Measurements from ENCODE around the gene SLAMF6. TPM values are rescaled to one million over a fixed set of nuclear protein-coding genes. Genes with fewer than 3 reads are reported as not detected.

The SLAMF6 gene
- total RNA-seq, 1 experiment from 2014 or later = not detected

DNA sequence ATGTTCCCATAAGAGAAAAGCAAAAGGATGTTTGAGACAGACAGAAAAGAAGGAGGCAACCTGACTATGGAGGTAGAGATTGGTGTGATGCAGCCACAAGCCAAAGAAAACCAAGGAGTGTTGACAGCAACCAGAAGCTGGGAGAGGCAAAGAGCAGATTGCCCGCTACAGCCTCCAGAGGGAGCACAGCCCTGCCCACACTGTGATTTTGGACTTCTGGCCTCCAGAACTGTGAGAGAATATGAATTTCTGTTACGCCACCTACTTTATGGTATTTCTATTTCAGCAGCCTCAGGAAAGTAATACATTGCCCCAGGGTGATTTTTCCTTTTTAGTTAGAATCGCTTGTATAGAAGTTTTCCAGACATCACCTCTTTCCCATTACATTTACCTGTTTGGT lies 28.4 kb downstream of the SLAMF6 start:
- peak; percentile 52 for DNase-seq
- BruUV-seq (replicated peaks) = no TSS peak
- CTCF ChIA-PET = interaction anchor here (0.6 kb wide), 1 partner anchor 66 kb away, joined by 3 read pairs; no protein-coding TSS in a partner anchor
- no peaks in the 10 kb centered on the region for H3K4me1 Mint-ChIP-seq (ENCODE audit: low read depth, unreplicated experiment)
- H3K27ac Mint-ChIP-seq (ENCODE audit: unreplicated experiment) = no peak overlapping the region
- TF ChIP-seq, protein P1, sequence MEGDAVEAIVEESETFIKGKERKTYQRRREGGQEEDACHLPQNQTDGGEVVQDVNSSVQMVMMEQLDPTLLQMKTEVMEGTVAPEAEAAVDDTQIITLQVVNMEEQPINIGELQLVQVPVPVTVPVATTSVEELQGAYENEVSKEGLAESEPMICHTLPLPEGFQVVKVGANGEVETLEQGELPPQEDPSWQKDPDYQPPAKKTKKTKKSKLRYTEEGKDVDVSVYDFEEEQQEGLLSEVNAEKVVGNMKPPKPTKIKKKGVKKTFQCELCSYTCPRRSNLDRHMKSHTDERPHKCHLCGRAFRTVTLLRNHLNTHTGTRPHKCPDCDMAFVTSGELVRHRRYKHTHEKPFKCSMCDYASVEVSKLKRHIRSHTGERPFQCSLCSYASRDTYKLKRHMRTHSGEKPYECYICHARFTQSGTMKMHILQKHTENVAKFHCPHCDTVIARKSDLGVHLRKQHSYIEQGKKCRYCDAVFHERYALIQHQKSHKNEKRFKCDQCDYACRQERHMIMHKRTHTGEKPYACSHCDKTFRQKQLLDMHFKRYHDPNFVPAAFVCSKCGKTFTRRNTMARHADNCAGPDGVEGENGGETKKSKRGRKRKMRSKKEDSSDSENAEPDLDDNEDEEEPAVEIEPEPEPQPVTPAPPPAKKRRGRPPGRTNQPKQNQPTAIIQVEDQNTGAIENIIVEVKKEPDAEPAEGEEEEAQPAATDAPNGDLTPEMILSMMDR (IDR thresholded peaks at IDR 0.05; ENCODE audit: unreplicated experiment) = peak; percentile 56
- no peaks in the 10 kb centered on the region for H3K9me3 Mint-ChIP-seq (ENCODE audit: low read depth, unreplicated experiment)
- intact Hi-C loops (cut with micrococcal nuclease; ENCODE audit: unreplicated experiment) = loop anchor here (1.0 kb wide), 2 partner anchors 66 to 113 kb away; no protein-coding TSS in a partner anchor
- no peak overlapping the region for H3K4me3 Mint-ChIP-seq (ENCODE audit: low read depth, unreplicated experiment)
- no peaks in the 10 kb centered on the region for H3K36me3 Mint-ChIP-seq (ENCODE audit: insufficient read depth, unreplicated experiment)
- H3K27me3 Mint-ChIP-seq (ENCODE audit: unreplicated experiment) = no peaks in the 10 kb centered on the region

DNA sequence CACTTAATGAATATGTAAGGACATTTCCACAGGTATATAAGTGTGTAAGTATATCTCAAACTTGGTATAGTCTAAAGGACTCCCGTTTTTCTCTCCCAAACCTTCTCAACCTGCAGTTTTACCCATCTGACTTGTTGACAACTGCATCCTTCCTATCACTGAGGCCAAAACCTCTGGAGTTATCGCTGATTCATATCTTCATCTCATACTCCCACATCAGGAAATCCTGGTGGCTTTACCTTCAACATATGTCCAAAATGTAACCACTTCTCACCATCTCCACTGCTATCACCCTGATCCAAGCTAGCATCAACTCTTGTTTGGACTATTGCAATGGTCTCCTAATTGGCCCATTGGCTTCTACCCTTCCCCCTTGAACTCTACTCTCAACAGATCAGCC lies 30.4 kb downstream of the SLAMF6 start:
- no peak for DNase-seq
- no TSS peak for BruUV-seq (replicated peaks)
- H3K4me1 Mint-ChIP-seq (ENCODE audit: low read depth, unreplicated experiment) = no peaks in the 10 kb centered on the region
- H3K9me3 Mint-ChIP-seq (ENCODE audit: low read depth, unreplicated experiment) = no peaks in the 10 kb centered on the region
- no peaks in the 10 kb centered on the region for H3K27me3 Mint-ChIP-seq (ENCODE audit: unreplicated experiment)
- TF ChIP-seq, protein P1 (IDR thresholded peaks at IDR 0.05; ENCODE audit: unreplicated experiment) = no peak
- intact Hi-C loops (cut with micrococcal nuclease; ENCODE audit: unreplicated experiment) = no loop called here
- CTCF ChIA-PET = no interaction called here
- H3K36me3 Mint-ChIP-seq (ENCODE audit: insufficient read depth, unreplicated experiment) = no peaks in the 10 kb centered on the region
- no peak overlapping the region for H3K4me3 Mint-ChIP-seq (ENCODE audit: low read depth, unreplicated experiment)
- H3K27ac Mint-ChIP-seq (ENCODE audit: unreplicated experiment) = no peak overlapping the region

DNA sequence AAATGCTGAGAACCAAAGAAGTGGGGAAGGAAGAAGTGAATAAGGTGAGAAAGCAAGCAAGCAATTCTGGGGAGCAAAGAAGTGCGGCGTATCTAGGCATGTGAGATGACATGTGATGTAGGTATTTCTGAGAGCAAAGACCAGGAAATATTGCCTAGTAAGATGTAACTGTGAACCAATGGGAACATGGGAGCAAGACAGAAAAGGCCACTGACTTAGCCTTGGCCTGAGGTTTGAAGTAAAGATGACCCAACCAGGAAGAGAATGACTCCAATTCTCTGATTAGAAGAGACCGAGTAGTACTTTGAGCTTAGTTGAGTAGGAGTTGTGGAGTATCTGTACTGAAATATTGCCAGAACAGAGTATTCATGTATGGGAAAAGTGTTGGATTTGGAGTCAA lies 31.1 kb downstream of the SLAMF6 start:
- DNase-seq = no peak
- no TSS peak for BruUV-seq (replicated peaks)
- no peak overlapping the region for H3K4me3 Mint-ChIP-seq (ENCODE audit: low read depth, unreplicated experiment)
- no peak overlapping the region for H3K27ac Mint-ChIP-seq (ENCODE audit: unreplicated experiment)
- TF ChIP-seq, protein P1 (IDR thresholded peaks at IDR 0.05; ENCODE audit: unreplicated experiment) = no peak
- peaks cover 2% of the 10 kb centered on the region for H3K27me3 Mint-ChIP-seq (ENCODE audit: unreplicated experiment)
- H3K9me3 Mint-ChIP-seq (ENCODE audit: low read depth, unreplicated experiment) = no peaks in the 10 kb centered on the region
- intact Hi-C loops (cut with micrococcal nuclease; ENCODE audit: unreplicated experiment) = no loop called here
- CTCF ChIA-PET = no interaction called here
- H3K4me1 Mint-ChIP-seq (ENCODE audit: low read depth, unreplicated experiment) = no peaks in the 10 kb centered on the region
- no peaks in the 10 kb centered on the region for H3K36me3 Mint-ChIP-seq (ENCODE audit: insufficient read depth, unreplicated experiment)

DNA sequence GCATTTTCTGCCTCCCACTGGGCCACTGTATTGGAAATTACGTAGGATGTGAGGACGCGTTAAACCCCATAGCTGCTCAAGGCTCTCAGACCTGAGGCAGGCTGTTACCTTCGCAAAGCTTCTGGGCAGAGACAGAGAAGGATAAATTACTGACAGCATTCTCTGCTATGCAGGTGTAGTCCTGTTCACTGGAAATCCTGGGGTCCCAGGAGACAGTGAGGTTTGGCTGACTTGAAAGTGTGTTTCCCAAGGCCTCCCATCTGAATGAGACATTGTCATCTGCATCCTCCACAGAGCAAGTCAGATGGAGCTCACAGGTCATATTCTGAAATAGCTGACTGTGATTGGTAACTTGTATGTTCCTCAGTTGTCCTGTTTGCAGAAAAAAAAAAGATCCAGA lies 32.0 kb downstream of the SLAMF6 start:
- H3K36me3 Mint-ChIP-seq (ENCODE audit: insufficient read depth, unreplicated experiment) = no peaks in the 10 kb centered on the region
- H3K27me3 Mint-ChIP-seq (ENCODE audit: unreplicated experiment) = peaks cover 12% of the 10 kb centered on the region
- no TSS peak for BruUV-seq (replicated peaks)
- H3K9me3 Mint-ChIP-seq (ENCODE audit: low read depth, unreplicated experiment) = no peaks in the 10 kb centered on the region
- no peaks in the 10 kb centered on the region for H3K4me1 Mint-ChIP-seq (ENCODE audit: low read depth, unreplicated experiment)
- TF ChIP-seq, protein P1 (IDR thresholded peaks at IDR 0.05; ENCODE audit: unreplicated experiment) = no peak
- no peak overlapping the region for H3K27ac Mint-ChIP-seq (ENCODE audit: unreplicated experiment)
- H3K4me3 Mint-ChIP-seq (ENCODE audit: low read depth, unreplicated experiment) = no peak overlapping the region
- CTCF ChIA-PET = no interaction called here
- no peak for DNase-seq
- intact Hi-C loops (cut with micrococcal nuclease; ENCODE audit: unreplicated experiment) = no loop called here
